Stimulated activated CD4-positive, alpha-beta T cell treated with anti-CD3 and anti-CD28 coated beads, Interleukin-1b, Interleukin-23, amount 100 ng/mL, for 48 hours (primary cell): ENCODE results near the gene EMILIN1.

ENCODE experiments used
- DNase-seq: peaks from one replicate; pipeline ENCODE4 v3.0.0-alpha.2; 2020

The EMILIN1 gene

DNA sequence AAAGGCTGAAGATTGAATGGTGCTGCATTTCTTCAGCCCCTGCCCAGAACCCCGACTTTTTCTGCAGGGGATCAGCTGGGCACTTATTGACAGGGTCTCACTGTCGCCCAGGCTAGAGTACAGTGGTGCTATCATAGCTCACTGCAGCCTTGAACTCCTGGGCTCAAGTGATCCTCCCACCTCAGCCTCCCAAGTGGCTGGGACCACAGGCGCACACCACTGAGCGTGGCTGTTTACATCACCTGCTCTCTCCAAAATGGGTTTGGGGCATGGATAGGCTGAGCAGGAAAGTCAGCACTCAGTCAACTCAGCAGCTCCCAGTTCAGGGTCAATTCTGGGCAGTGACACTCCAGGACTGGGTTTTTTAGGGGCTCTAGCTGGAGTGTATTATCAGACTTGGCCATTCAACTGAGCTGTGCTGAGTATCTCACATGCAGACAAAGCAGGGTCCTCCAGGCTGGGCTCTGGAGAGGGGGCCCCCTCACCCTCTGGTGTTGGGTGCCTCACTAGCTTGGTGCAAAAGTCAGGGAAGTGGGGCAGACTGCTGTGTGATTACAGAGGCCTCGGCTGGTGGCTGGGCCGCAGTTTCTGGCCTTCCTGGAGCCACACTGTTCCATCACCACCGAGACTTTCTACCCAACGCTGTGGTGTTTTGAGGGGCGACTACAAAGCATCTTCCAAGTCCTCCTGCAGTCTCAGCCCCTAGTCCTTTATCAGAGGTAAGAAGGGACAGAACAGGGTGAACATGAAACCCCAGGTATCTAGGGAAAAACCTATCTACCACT lies 49.7 kb downstream of the EMILIN1 start:
- DNase-seq = no peak

DNA sequence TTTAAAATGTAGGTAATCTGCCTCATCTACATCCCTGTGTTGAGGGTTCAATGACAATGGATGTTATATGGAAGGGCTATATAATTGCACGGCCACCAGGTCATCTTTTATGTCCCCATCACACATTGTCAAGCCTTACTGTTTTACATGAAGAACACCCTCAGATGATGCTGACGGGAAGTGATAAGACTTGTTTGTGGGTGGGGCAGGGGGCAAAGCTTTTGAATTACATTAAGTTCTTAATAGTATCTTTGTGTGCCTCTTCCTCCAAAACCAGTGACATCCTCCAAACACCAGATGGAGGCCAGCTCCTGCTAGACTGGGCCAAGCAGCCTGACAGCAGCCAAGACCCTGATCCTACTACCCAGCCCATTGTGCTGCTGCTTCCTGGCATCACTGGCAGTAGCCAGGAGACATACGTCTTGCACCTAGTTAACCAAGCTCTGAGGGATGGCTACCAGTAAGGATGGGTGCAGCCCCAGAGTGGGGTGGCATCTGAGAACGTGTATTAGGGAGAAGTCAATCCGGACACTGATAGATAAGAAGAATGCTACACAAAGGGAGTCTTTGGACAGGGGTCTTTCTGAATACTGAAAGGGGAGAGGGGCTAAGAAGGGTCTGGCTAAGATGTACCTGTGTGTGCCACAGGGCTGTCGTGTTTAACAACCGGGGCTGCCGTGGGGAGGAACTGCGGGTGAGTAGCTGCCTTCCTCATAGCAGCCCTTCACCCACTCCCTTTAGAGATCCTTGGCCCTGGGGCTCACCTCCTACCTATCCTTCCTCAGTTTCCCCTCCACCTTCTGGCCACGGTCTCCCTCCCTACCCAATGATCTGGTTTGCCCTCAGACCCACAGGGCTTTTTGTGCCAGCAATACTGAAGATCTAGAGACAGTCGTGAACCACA lies 50.5 kb downstream of the EMILIN1 start:
- DNase-seq = no peak

DNA sequence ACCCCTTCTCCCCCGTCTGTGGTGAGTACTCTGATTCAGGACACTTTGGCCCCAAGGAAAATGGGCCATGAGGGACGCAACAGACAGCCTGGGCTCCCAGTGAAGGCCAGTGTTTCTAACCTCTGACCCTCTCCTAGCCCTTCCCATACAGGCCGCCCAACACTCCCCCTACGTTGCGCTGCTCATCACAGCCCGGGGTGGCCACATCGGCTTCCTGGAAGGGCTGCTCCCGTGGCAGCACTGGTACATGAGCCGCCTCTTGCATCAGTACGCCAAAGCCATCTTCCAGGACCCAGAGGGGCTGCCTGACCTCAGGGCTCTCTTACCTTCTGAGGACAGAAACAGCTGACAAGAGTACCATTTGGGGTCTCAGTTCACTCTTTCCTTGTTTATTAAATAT lies 52.0 kb downstream of the EMILIN1 start:
- no peak for DNase-seq

DNA sequence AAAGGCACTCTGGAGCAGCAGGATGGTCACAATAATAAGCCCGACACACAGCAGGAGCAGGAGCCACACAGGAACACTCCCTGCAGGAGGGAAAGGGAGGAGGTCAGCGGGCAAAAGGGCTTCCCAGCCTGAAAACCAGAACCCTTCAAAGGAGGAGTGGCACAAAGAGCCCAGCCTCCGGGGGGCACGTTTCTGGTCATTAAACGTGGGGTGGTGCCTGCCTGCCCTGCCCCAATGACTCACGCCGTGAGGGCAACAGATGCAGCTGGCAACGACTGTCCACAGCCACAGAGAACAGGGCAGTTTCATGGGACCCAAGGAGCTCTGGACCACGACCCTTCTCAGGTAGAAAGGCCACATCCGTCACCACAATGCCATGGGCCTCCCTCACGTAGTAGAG lies 53.0 kb downstream of the EMILIN1 start:
- DNase-seq = no peak

DNA sequence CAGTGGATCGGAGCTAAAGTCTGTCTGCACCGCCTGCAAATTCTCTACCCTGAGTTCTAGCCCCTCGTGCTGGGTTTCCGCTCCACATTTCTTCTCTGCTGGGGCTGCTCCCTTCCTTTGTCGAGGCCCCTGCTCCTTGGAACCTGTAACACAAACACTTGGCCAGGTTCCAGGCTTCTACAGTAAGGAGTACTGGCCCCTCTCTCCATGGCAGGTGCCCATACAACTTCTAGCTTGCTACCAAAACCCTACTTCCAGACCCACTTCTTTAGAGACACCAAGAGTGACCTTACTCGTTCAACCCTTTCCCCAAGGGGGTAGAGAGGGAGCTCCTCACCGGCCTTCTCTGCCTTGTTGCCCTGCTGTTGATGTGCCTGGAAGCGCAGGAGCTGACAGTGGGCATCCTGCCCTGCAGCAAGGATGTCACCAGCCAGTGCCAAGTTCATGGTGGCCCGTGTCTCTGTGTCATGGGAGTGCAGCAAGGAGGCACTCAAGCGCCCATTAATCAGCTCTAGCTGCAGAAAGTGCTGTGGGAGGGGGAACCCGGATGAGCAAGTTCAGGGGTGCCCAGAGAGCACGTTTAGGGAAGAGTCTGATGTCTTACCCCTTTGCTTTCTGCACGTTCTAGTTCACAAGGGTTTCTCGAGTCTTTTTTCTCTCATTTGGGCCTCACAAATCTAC lies 54.9 kb downstream of the EMILIN1 start:
- peak; percentile 47 for DNase-seq

DNA sequence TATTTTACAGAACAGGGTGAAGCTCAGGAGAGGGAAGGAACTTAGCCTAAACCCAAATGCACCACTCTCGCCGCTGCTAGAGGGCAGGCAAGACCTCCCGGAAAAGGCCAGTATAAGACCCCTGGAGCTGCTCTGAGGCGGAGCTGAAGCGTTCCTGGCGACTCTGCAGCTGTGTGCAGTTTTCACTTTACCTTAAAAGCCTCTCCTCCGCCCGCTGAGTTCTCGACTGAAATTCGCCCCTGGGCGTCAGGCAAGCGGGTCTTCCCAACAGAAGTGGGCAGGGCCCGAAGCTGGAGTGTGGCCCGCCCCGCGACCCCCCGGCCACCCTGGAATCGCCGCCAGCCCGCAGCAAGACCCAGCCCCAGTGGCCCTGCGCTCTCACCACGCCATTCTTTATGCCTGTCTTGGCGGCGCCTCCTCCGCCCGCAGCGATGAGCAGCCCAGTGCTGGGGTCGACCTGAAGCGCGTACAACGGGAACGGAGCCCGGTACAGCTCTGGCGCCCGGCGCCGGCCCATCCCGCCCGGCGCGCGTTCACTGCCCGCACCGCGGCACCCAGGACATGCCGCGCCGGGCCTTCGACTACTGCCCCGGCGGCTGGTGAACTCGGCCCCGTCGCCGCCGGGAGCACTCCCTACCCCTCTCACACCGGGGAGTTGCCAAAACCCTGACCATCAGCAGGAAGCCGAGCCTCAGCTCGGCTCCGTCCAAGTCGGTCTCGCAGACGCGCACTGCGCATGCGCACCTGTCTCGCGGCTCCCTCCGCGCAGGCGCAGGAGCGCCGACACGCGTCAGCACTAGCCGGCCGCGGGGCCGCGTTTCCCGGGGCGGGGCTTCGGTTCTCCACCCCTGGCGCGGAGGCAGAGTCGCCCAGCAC lies 55.7 kb downstream of the EMILIN1 start, which contains the start of gene PREB:
PREB (minus strand) TSS at position 732 of the 876 bp plus-strand sequence; CDS start at position 517, 215 bp downstream.
- DNase-seq = peak; percentile 97

DNA sequence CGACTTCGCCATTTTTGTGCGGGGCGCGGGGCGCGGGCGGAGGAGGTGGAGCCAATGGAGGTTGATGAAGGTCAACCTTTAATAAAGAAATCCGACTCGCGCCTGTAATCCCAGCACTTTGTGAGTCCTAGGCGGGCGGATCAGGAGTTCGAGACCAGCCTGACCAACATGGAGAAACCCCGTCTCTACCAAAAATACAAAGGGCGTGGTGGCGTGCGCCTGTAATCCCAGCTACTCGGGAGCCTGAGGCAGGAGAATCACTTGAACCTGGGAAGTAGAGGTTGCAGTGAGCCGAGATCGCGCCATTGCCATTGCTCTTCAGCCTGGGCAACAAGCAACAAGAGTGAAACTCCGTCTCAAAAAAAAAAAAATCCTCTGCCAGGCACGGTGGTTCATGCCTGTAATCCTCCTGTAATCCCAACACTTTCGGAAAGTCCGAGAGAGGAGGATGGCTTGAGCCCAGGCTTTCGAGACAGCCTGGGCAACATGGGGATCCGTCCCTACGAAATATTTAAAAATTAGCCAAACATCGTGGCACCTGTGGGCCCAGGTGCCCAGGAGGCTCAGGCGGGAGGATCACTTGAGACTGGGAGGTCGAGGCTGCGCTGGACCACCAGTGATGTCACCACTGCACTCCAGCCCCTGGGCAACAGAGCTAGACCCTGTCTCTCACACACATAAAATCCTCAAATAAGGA lies 56.5 kb downstream of the EMILIN1 start:
- no peak for DNase-seq

DNA sequence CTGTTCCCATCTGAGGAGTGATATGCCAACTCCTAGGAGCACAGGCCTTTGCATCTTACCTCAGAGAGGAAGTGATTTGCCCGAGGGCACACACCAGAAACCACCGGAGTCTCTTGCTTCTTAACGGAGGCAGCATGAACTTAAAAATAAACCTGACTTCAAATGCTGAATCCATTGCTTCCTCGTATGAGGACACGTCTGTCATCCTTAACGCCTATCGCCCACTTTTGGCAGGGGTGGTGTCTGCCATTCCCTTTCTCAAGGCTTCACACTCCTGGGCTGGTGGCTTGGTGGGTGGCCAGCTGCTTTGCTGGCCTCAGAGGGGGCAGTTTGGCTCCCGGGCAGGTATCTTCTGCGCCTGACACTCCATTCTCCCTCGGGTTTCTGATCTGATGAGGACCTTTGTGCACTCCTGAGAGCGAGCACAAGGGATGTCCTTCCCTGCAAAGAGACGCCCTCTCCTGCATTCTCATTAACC lies 57.1 kb downstream of the EMILIN1 start:
- DNase-seq = no peak
